ENCODE data around the gene PLEKHF1. TPM values are rescaled to one million over a fixed set of nuclear protein-coding genes. Genes with fewer than 3 reads are reported as not detected.

PLEKHF1 gene
- total RNA-seq, 2 donors from 2014 or later: 2.6 to 2.8 TPM

DNA sequence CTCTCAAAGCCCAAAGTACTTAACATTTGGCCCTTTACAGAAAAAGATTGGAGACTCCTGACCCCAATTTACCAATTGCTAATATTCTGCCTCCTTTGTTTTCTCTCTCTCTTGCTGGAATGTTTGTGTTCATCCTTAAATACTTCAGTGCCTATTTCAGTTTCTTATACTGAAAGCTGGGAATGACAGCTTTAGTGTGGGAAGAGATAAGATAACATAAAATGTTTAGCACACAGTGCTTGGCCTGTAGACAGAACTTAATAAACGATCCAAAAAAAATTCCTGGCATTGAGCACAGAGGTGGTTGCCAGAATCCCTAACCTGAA, 3.0 kb upstream of the PLEKHF1 start:
- Histone ChIP-seq H3K4me3 (ENCODE audit: low read length) (no peak overlapping the region), H3K9me3 (ENCODE audit: control insufficient read depth, low read length) (no peaks in the 10 kb centered on the region), H3K27ac (ENCODE audit: low read depth, low read length) (no peak overlapping the region), H3K4me1 (ENCODE audit: control insufficient read depth, insufficient read depth, low read length) (peaks cover 4% of the 10 kb centered on the region), H3K27me3 (ENCODE audit: control insufficient read depth, insufficient read depth, low read length, poor library complexity, severe bottlenecking) (peaks cover 22% of the 10 kb centered on the region), H3K36me3 (ENCODE audit: control insufficient read depth, insufficient read depth, low read length) (no peaks in the 10 kb centered on the region), H3K9ac (ENCODE audit: extremely low read depth, low read length, poor library complexity, severe bottlenecking) (no peak overlapping the region)
- Mint-ChIP-seq H3K9me3 (no peaks in the 10 kb centered on the region), H3K4me3 (no peak overlapping the region), H3K36me3 (ENCODE audit: low read depth) (no peaks in the 10 kb centered on the region), H3K27ac (no peak overlapping the region), H3K4me1 (peaks cover 9% of the 10 kb centered on the region), H3K27me3 (ENCODE audit: insufficient read depth) (peaks cover 6% of the 10 kb centered on the region)
- WGBS, 2 experiments (ENCODE audit: insufficient coverage in 1 of 2, insufficient read length in 1 of 2): 64 to 75% methylated on average over 1 of the region's 1 CpG
- TF ChIP-seq, protein P1, sequence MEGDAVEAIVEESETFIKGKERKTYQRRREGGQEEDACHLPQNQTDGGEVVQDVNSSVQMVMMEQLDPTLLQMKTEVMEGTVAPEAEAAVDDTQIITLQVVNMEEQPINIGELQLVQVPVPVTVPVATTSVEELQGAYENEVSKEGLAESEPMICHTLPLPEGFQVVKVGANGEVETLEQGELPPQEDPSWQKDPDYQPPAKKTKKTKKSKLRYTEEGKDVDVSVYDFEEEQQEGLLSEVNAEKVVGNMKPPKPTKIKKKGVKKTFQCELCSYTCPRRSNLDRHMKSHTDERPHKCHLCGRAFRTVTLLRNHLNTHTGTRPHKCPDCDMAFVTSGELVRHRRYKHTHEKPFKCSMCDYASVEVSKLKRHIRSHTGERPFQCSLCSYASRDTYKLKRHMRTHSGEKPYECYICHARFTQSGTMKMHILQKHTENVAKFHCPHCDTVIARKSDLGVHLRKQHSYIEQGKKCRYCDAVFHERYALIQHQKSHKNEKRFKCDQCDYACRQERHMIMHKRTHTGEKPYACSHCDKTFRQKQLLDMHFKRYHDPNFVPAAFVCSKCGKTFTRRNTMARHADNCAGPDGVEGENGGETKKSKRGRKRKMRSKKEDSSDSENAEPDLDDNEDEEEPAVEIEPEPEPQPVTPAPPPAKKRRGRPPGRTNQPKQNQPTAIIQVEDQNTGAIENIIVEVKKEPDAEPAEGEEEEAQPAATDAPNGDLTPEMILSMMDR (conservative IDR thresholded peaks at IDR 0.05): no peak
- DNase-seq: no peak

DNA sequence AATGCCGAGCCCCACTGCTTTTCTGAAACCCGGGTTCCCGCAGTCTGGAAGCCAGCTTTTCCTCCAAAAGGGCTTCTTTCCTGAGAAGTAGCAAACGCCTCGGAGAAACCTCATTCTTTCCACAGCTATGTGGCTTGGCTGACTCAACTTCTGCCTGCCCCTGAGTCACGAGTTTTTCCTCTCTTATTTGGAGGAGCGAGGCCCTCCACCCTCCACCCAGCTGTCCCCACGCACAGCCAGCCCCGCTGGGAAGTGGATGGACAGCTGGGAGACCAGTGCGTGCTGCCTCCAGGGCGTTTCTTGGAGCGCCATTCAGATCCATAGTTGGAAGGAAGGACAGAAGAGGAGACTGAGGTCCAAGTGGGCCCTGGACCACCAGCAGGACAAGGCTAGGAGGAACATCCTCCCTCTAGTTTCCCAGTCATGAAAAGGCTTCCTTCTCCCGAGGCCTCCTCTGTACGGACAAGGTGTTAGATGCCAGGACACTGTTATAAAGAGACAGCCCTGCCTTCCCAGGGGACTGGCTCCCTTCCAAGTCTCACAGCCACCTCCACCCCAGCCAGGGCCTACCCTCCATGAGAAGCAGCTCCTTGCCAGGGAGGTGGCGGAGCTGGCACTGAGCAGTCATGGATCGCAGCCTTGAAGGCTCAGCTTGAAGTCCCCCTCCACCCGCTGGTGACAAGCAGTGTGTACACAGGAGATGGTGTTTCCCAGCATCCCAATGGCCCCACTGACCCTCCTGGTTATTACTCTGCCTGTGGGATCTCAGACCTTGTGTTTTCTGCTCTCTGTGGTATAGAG, 2.5 kb upstream of the PLEKHF1 start:
- no peaks in the 10 kb centered on the region for H3K36me3 Mint-ChIP-seq (ENCODE audit: low read depth)

DNA sequence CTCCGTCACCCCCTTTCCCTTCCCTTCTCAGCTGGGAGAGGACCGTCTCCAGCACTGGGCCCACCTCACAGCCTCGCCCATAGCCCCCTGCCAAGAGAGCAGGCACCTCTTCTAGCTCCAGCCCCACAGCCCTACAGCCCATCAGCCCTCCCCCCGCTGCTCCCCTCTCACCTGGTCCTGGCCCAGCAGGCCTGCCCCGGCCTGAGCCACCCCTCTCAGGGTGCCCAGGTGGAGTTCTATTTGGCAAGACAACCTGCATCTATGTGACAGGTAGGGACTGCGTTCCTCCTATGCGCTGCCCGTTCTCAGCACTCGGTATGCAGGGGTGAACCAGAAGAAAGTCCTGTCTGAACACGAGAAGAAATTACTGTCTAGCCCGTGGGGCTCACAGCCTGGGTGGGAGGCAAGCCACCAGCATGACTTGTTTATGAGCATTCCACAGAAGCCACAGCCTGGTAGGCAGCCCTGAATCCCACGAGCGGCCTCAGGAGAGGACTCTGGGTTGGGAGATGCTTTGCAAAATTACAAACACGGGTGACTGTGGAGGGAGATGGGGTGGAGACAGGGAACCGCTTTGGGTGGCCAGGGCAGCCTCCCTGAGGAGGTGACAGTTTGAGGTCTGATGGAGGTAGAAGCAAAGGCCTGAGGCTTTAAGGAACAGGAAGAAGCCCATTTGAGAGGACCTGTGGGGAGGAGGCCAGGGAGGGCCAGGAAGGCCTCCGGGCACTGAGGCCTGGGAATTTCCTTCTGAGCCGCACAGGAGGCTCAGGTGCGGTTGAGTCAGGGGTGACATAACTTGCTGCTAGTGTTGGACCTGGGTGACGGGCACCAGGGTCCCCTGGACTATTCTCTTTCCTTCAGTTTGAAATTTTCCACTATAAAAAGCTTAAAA, 1.2 kb upstream of the PLEKHF1 start:
- H3K27me3 ChIP-seq (ENCODE audit: control insufficient read depth, insufficient read depth, low read length, poor library complexity, severe bottlenecking): peaks cover 22% of the 10 kb centered on the region
- Mint-ChIP-seq H3K27ac (no peak overlapping the region), H3K4me1 (peaks cover 9% of the 10 kb centered on the region), H3K27me3 (ENCODE audit: insufficient read depth) (peaks cover 6% of the 10 kb centered on the region), H3K36me3 (ENCODE audit: low read depth) (no peaks in the 10 kb centered on the region), H3K4me3 (peak overlapping the region; percentile 62), H3K9me3 (no peaks in the 10 kb centered on the region)
- peaks cover 4% of the 10 kb centered on the region for H3K4me1 ChIP-seq (ENCODE audit: control insufficient read depth, insufficient read depth, low read length)
- TF ChIP-seq, protein P1 (conservative IDR thresholded peaks at IDR 0.05): no peak
- no peak overlapping the region for H3K4me3 ChIP-seq (ENCODE audit: low read length)
- H3K9me3 ChIP-seq (ENCODE audit: control insufficient read depth, low read length): no peaks in the 10 kb centered on the region
- no peaks in the 10 kb centered on the region for H3K36me3 ChIP-seq (ENCODE audit: control insufficient read depth, insufficient read depth, low read length)
- no peak for DNase-seq
- H3K9ac ChIP-seq (ENCODE audit: extremely low read depth, low read length, poor library complexity, severe bottlenecking): no peak overlapping the region
- whole genome bisulfite sequencing, 2 experiments (ENCODE audit: insufficient coverage in 1 of 2, insufficient read length in 1 of 2): 87 to 91% methylated on average over 12 to 19 of the region's 19 CpGs
- H3K27ac ChIP-seq (ENCODE audit: low read depth, low read length): no peak overlapping the region

More for the DNA sequence above, 2.5 kb upstream of the PLEKHF1 start:
- Mint-ChIP-seq H3K4me3 (no peak overlapping the region), H3K27me3 (ENCODE audit: insufficient read depth) (peaks cover 6% of the 10 kb centered on the region), H3K9me3 (no peaks in the 10 kb centered on the region), H3K27ac (no peak overlapping the region), H3K4me1 (peaks cover 9% of the 10 kb centered on the region)
- H3K27ac ChIP-seq (ENCODE audit: low read depth, low read length): no peak overlapping the region
- DNase-seq: no peak
- no peaks in the 10 kb centered on the region for H3K36me3 ChIP-seq (ENCODE audit: control insufficient read depth, insufficient read depth, low read length)
- 87 to 88% methylated on average over 9 to 17 of the region's 17 CpGs for WGBS, 2 experiments (ENCODE audit: insufficient coverage in 1 of 2, insufficient read length in 1 of 2)
- peaks cover 22% of the 10 kb centered on the region for H3K27me3 ChIP-seq (ENCODE audit: control insufficient read depth, insufficient read depth, low read length, poor library complexity, severe bottlenecking)
- no peaks in the 10 kb centered on the region for H3K9me3 ChIP-seq (ENCODE audit: control insufficient read depth, low read length)
- H3K4me3 ChIP-seq (ENCODE audit: low read length): no peak overlapping the region
- TF ChIP-seq, protein P1 (conservative IDR thresholded peaks at IDR 0.05): no peak
- H3K9ac ChIP-seq (ENCODE audit: extremely low read depth, low read length, poor library complexity, severe bottlenecking): no peak overlapping the region
- H3K4me1 ChIP-seq (ENCODE audit: control insufficient read depth, insufficient read depth, low read length): peaks cover 4% of the 10 kb centered on the region

Measured in endodermal cell (in vitro differentiated cells).